Measurements from ENCODE around the gene HTR3D.
"Not testable (repeated sequence)": the region's sequence is repeated elsewhere in the genome, so short reads cannot be mapped to it uniquely, and the experiment has no call there.

The HTR3D gene

DNA sequence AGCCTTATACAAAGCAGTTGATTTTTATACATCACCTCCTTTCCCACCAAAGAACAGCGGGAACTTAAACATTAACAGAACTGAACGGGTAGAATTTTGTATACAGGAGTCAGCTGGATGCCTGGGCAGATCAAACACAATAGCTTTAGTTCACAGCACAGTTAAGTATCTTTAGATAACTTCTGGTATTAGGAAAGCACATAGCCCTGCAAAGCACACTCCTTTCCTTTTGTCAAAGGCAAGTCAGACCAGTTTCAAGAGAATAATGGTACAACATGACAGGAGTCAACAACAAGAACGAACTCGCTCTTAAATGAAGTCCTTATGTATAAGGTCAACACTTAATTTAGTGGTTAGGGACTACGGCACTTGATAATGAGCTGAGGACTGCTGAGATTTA, 40.1 kb upstream of the HTR3D start:
- TF ChIP-seq, protein P1, sequence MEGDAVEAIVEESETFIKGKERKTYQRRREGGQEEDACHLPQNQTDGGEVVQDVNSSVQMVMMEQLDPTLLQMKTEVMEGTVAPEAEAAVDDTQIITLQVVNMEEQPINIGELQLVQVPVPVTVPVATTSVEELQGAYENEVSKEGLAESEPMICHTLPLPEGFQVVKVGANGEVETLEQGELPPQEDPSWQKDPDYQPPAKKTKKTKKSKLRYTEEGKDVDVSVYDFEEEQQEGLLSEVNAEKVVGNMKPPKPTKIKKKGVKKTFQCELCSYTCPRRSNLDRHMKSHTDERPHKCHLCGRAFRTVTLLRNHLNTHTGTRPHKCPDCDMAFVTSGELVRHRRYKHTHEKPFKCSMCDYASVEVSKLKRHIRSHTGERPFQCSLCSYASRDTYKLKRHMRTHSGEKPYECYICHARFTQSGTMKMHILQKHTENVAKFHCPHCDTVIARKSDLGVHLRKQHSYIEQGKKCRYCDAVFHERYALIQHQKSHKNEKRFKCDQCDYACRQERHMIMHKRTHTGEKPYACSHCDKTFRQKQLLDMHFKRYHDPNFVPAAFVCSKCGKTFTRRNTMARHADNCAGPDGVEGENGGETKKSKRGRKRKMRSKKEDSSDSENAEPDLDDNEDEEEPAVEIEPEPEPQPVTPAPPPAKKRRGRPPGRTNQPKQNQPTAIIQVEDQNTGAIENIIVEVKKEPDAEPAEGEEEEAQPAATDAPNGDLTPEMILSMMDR (IDR thresholded peaks at IDR 0.05; ENCODE audit: low read depth, low read length): no peak
- no peak overlapping the region for H3K4me3 ChIP-seq (ENCODE audit: low read depth, low read length)

DNA sequence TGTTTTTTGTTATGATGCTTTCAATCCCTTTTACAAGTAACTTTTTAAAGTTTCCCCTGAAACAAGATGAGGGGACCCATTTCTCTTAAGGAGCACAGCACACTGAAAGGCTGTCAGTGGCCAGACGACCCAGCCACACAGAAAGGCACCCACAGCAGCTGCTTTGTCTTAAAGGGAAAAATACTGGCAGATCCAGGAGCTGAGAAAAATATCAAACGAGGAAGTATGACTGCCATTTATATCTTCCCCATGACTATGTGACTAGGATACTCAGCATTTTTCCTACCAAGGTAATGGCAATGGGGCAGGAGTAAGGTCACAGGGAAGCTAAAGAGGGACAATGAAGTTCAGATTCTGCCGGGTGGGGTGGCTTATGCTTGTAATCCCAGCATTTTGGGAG, 29.8 kb upstream of the HTR3D start:
- H3K4me3 ChIP-seq (ENCODE audit: low read depth, low read length): no peak overlapping the region
- TF ChIP-seq, protein P1 (IDR thresholded peaks at IDR 0.05; ENCODE audit: low read depth, low read length): no peak

DNA sequence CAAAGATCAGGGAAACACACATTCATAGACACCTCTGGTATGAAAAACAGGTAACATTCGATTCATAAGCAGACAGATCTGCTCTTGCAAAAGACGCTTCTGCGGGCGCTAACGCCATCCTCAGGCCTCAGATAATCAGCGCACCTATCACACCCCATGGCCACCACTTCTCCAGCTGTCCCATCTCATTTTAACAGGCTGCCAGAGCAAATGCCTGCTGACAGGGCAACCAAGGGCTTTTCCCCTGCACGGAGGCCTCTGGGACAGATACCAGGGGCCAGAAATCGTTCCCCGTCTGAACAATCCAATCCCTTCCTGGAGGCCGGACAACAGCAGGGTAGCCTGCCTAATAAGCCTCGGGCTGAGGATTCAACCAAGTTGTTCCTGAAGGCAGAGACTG, 29.1 kb upstream of the HTR3D start:
- TF ChIP-seq, protein P1 (IDR thresholded peaks at IDR 0.05; ENCODE audit: low read depth, low read length): no peak
- H3K4me3 ChIP-seq (ENCODE audit: low read depth, low read length): no peak overlapping the region

DNA sequence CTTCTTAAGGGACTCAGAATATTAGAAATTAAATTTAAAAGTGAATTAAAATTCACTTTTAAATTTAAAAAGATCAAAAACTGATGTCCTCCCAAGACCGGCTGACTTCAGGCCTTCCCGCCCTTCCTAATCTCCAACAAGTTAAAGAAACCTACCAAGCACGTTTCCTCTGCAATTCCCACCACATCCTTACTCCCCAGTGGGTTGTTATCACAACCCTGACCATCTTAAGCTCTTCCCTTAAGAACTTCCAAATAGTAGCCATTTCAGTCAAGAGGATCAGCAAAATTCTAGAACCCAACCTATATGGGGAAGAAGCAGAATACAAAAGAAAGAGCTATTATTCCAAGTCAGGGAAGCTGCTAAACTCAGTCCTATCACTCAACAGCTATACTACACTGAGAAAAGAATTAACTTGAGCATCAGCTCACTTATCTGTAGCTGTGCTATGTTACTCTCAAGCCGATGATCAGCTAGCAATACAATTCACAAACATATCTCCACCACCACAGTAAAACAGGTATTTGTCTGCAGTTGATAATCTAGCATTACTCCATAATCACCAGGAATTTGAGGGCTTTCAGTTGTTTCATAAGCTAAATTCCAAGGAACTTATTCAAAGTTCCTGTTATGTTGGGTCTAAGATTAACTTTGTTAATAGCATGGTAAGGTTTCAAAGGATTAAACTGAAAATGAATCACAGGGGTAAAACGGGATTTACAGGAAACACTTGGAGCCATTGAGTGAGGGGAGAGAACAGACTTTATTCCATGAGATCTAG, 28.2 kb upstream of the HTR3D start:
- H3K4me3 ChIP-seq (ENCODE audit: low read depth, low read length): no peak overlapping the region
- TF ChIP-seq, protein P1 (IDR thresholded peaks at IDR 0.05; ENCODE audit: low read depth, low read length): no peak

DNA sequence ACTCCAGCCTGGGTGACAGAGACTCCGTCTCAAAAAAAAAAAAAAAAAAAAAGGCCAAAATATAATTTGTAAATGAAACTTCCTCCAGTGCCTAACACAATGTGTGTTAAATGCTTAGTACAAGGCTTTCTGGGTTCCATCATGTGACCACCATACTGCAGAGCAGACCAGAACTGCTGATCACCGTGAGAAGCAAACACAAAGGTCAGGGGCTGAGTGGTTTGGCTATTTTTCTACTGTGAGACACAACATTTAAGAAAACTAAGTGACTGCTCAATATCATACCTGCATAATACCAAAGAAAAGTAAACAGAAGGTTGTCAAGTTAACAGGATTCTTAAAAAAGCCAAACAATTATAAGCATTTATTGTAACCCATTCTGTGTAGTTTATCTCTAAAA, 27.1 kb upstream of the HTR3D start:
- no peak overlapping the region for H3K4me3 ChIP-seq (ENCODE audit: low read depth, low read length)
- TF ChIP-seq, protein P1 (IDR thresholded peaks at IDR 0.05; ENCODE audit: low read depth, low read length): no peak

DNA sequence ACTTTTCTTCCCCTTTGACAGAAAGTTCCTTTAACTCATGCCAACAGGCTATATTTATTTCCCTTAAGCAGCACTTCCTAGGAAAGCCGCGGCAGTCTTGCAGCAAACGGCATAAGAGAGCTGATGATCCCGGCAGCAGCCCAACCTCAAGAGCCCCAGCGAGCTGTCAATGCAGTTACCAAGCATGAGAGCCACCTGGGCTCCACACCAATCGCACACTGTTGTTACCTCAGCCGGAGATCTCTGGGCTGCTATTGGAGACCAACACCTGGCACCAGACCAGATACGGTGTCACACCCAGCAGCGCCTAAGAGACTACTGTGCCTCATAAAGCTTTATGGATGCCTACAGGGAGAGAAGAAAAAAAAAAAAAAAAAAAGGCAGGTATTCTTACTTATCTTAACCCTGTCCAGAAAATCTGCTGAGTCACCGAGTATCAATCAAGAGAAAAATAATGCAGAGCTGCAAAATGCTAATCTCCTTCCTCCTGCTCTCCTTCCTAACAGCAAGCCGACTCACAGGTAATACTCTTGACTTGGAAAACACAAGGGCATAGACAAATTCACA, 25.5 kb upstream of the HTR3D start:
- no peak overlapping the region for H3K4me3 ChIP-seq (ENCODE audit: low read depth, low read length)
- TF ChIP-seq, protein P1 (IDR thresholded peaks at IDR 0.05; ENCODE audit: low read depth, low read length): no peak

DNA sequence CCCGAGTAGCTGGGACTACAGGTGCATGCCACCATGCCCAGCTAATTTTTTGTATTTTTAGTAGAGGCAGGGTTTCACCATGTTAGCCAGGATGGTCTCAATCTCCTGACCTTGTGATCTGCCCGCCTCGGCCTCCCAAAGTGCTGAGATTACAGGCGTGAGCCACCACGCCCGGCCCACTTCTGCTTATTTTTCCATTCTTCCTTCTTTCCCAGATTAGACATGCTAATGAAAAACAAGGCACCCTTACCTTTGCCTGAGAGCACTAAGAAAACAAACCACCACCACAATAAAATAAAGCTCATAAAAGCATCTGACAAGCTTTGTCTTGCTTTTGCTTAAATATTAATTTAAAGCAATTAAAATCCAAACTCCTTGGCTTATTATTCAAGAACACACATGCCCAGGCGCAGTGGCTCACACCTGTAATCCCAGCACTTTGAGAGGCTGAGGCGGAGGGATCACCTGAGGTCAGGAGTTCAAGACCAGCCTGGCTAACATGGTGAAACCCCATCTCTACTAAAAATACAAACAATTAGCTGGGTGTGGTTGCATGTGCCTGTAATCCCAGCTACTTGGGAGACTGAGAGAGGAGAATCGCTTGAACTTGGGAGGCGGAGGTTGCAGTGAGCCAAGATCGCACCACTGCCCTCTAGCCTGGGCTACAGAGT, 24.3 kb upstream of the HTR3D start:
- H3K4me3 ChIP-seq (ENCODE audit: low read depth, low read length): not testable (repeated sequence)
